AG04450 (cell line): ENCODE results near the gene DAZL. TPM values are rescaled to one million over a fixed set of nuclear protein-coding genes. Genes with fewer than 3 reads are reported as not detected.

Experiments used
- CTCF ChIA-PET: fragments of 300-600, 350-600 bp; formaldehyde crosslinking; extraction: SDS; loops from one replicate; lab custom pipeline; 2022; ENCODE audit warnings: antibody characterized with exemption, inconsistent platforms; lab: Charles Lee
- POLR2A ChIA-PET: fragments of 350-600 bp; formaldehyde crosslinking; extraction: SDS; loops from one replicate; lab custom pipeline; 2021; ENCODE audit warnings: antibody characterized with exemption, inconsistent platforms; lab: Yijun Ruan, JAX
- DNase-seq: peaks from one replicate; pipeline ENCODE4 v3.0.0-alpha.2; 2011; ENCODE audit warnings: low read depth, low spot score
- H3K27ac ChIP-seq: one replicate; pipeline ENCODE4 v1.5.1; 2012; ENCODE audit warnings: low read depth, low read length, control low read depth
- H3K27me3 ChIP-seq: one replicate; pipeline ENCODE4 v1.6.0; 2012; ENCODE audit warnings: low read length; ENCODE audit not compliant: control insufficient read depth, insufficient read depth
- H3K4me3 ChIP-seq: 2 replicates; pipeline ENCODE4 v1.5.1; 2011; ENCODE audit warnings: mild to moderate bottlenecking, low read depth, low read length, control low read depth
- H3K9me3 ChIP-seq: 2 replicates; pipeline ENCODE4 v1.5.1; 2012; ENCODE audit warnings: low read length; ENCODE audit not compliant: control insufficient read depth, insufficient read depth
- CTCF ChIP-seq: IDR thresholded peaks from 2 replicates; pipeline ENCODE4 v1.5.1; 2011; ENCODE audit warnings: low read depth, low read length, control low read depth, inconsistent platforms
- polyA plus RNA-seq: library from polyadenylated mRNA; depleted of rRNA; stranded (reverse); fragments of >200 nt; gene quantifications from 2 replicates; pipeline ENCODE4 v1.2.3, GENCODE V29; 2011

DAZL gene
- polyA plus RNA-seq, 1 experiment, result not detected

- H3K27ac ChIP-seq, result no peak overlapping the region
- no peaks in the 10 kb centered on the region for H3K27me3 ChIP-seq
- H3K9me3 ChIP-seq, result no peaks in the 10 kb centered on the region
- H3K4me3 ChIP-seq, result no peak overlapping the region
- TF ChIP-seq CTCF, result no peak
- DNase-seq, result no peak
- ChIA-PET POLR2A (no interaction called here), CTCF (interaction anchor here (0.6 kb wide), 1 partner anchor 259 kb away, joined by 4 read pairs; no protein-coding TSS in a partner anchor)
These were observed 9.1 kb upstream of the DAZL start for GRCh38 chr3:16614033-16615031.

- Histone ChIP-seq H3K4me3 (no peak overlapping the region), H3K27ac (no peak overlapping the region), H3K9me3 (peaks cover 2% of the 10 kb centered on the region; the same call in 1 of the 2 replicates), H3K27me3 (no peaks in the 10 kb centered on the region)
- TF ChIP-seq CTCF, result no peak
- no peak for DNase-seq
- ChIA-PET POLR2A (no interaction called here), CTCF (interaction anchor here (0.6 to 1.0 kb wide), 2 partner anchors 9 to 123 kb away, joined by 3 to 4 read pairs; no protein-coding TSS in a partner anchor)
These were observed 4.8 kb upstream of the DAZL start for GRCh38 chr3:16609927-16610580.

- ChIA-PET POLR2A (no interaction called here), CTCF (interaction anchor here (1.0 kb wide), 1 partner anchor 8 kb away, joined by 3 read pairs; no protein-coding TSS in a partner anchor)
- Histone ChIP-seq H3K27ac (no peak overlapping the region), H3K9me3 (peaks cover 9% of the 10 kb centered on the region; the same call in 1 of the 2 replicates), H3K4me3 (no peak overlapping the region), H3K27me3 (no peaks in the 10 kb centered on the region)
- no peak for TF ChIP-seq CTCF
- DNase-seq, result no peak
These were observed 3.6 kb upstream of the DAZL start for GRCh38 chr3:16608816-16609215.

- no peak for TF ChIP-seq CTCF
- no peaks in the 10 kb centered on the region for H3K27me3 ChIP-seq
- H3K9me3 ChIP-seq, result peaks cover 9% of the 10 kb centered on the region; the same call in 1 of the 2 replicates
- no peak for DNase-seq
- ChIA-PET CTCF (no interaction called here), POLR2A (no interaction called here)
- no peak overlapping the region for H3K4me3 ChIP-seq
- H3K27ac ChIP-seq, result no peak overlapping the region
These were observed 2.5 kb upstream of the DAZL start for GRCh38 chr3:16607718-16608117.
